Measurements from ENCODE around the gene QPCT. TPM values are rescaled to one million over a fixed set of nuclear protein-coding genes. Genes with fewer than 3 reads are reported as not detected.
A peak's percentile ranks its signal among the peaks of the same experiment; 100 is the strongest.

QPCT gene
- total RNA-seq, 1 donor from 2014 or later = 4.9 TPM

- intact Hi-C loops (cut with DNase I) = no loop called here
- Histone ChIP-seq H3K27me3 (no peaks in the 10 kb centered on the region), H3K4me3 (no peak overlapping the region), H3K27ac (peak overlapping the region; percentile 33), H3K36me3 (no peaks in the 10 kb centered on the region), H3K9me3 (no peaks in the 10 kb centered on the region), H3K4me1 (peaks cover 17% of the 10 kb centered on the region)
- TF ChIP-seq CTCF (IDR thresholded peaks at IDR 0.05) = no peak
- DNase-seq = no peak
- peak; percentile 71 for ATAC-seq
These were observed 45.7 kb downstream of the QPCT start for GRCh38 chr2:37389989-37390765.

GRCh38 chr2:37390777-37391176 lies 46.3 kb downstream of the QPCT start:
- DNase-seq (no peak), ATAC-seq (no peak)
- TF ChIP-seq CTCF (IDR thresholded peaks at IDR 0.05) = no peak
- Histone ChIP-seq H3K36me3 (no peaks in the 10 kb centered on the region), H3K4me3 (no peak overlapping the region), H3K27me3 (no peaks in the 10 kb centered on the region), H3K27ac (peak overlapping the region; percentile 33), H3K4me1 (peaks cover 17% of the 10 kb centered on the region), H3K9me3 (no peaks in the 10 kb centered on the region)
- intact Hi-C loops (cut with DNase I) = no loop called here

- Histone ChIP-seq H3K27ac (no peak overlapping the region), H3K27me3 (no peaks in the 10 kb centered on the region), H3K4me3 (no peak overlapping the region), H3K36me3 (no peaks in the 10 kb centered on the region), H3K9me3 (no peaks in the 10 kb centered on the region), H3K4me1 (peaks cover 17% of the 10 kb centered on the region)
- DNase-seq (no peak), ATAC-seq (no peak)
- no peak for TF ChIP-seq CTCF (IDR thresholded peaks at IDR 0.05)
- intact Hi-C loops (cut with DNase I) = no loop called here
These were observed 47.3 kb downstream of the QPCT start for GRCh38 chr2:37391711-37392110.

GRCh38 chr2:37392428-37392827 lies 48.0 kb downstream of the QPCT start:
- intact Hi-C loops (cut with DNase I) = no loop called here
- H3K27me3 ChIP-seq = no peaks in the 10 kb centered on the region

GRCh38 chr2:37394263-37394662 lies 49.8 kb downstream of the QPCT start:
- H3K4me1 ChIP-seq = peaks cover 16% of the 10 kb centered on the region
- no peak overlapping the region for H3K27ac ChIP-seq
- no peaks in the 10 kb centered on the region for H3K36me3 ChIP-seq
- no peaks in the 10 kb centered on the region for H3K9me3 ChIP-seq
- H3K27me3 ChIP-seq = no peaks in the 10 kb centered on the region
- no peak overlapping the region for H3K4me3 ChIP-seq
- TF ChIP-seq CTCF (IDR thresholded peaks at IDR 0.05) = no peak
- intact Hi-C loops (cut with DNase I) = no loop called here
- ATAC-seq (peak; percentile 87), DNase-seq (no peak)

More at GRCh38 chr2:37392428-37392827, 48.0 kb downstream of the QPCT start:
- H3K9me3 ChIP-seq = no peaks in the 10 kb centered on the region
- no peak for ATAC-seq
- no peak overlapping the region for H3K27ac ChIP-seq
- TF ChIP-seq CTCF (IDR thresholded peaks at IDR 0.05) = no peak
- H3K36me3 ChIP-seq = no peaks in the 10 kb centered on the region
- DNase-seq = no peak
- no peak overlapping the region for H3K4me3 ChIP-seq
- H3K4me1 ChIP-seq = peaks cover 17% of the 10 kb centered on the region

Data from upper lobe of right lung (tissue), 1 donor.